Endothelial cell of umbilical vein (primary cell): ENCODE results near the gene NCS1. TPM values are rescaled to one million over a fixed set of nuclear protein-coding genes. Genes with fewer than 3 reads are reported as not detected.

ENCODE experiments used
- BruUV-seq: library from RNA; stranded (reverse); fragments of 400-500 nt; replicated peaks from 2 replicates; lab custom pipeline; 2021; lab: Mats Ljungman, UMichigan
- CTCF ChIA-PET: fragments of 300-600, 350-600 bp; sonication (Branson Sonifier 250); formaldehyde crosslinking; loops from one replicate; lab custom pipeline; 2021; ENCODE audit warnings: antibody characterized with exemption, inconsistent platforms; lab: Charles Lee
- POLR2A ChIA-PET: fragments of 300-600, 350-600 bp; sonication (Branson Sonifier 250); formaldehyde crosslinking; loops from one replicate; lab custom pipeline; 2021; ENCODE audit warnings: antibody characterized with exemption, inconsistent platforms; lab: Charles Lee
- DNase-seq: peaks from one replicate; pipeline ENCODE4 v3.0.0-alpha.2; 2011; ENCODE audit warnings: low read depth, low spot score
- FAIRE-seq: peaks from 2 replicates; lab custom pipeline; 2011; peaks lifted over from hg19 to GRCh38; lab: Jason Lieb, UNC
- H2AFZ ChIP-seq: 2 replicates; pipeline ENCODE4 v1.6.0; 2012; ENCODE audit warnings: low read depth, low read length, control low read depth, inconsistent platforms
- H3K27ac ChIP-seq: 2 replicates; pipeline ENCODE4 v1.5.1; 2011; ENCODE audit warnings: low read depth, mild to moderate bottlenecking, control low read depth, low read length, moderate library complexity; ENCODE audit not compliant: insufficient read depth
- H3K27me3 ChIP-seq, 2 experiments: 2 replicates each; pipeline versions ENCODE4 v1.6.0 to v1.6.1; 2011; ENCODE audit warnings: low read length in 2 of 2, mixed read lengths in 1 of 2; ENCODE audit not compliant: control insufficient read depth in 2 of 2, insufficient read depth in 2 of 2
- H3K36me3 ChIP-seq, 2 experiments: 2 replicates in 1 of 2; 3 replicates in 1 of 2; pipeline ENCODE4 v1.5.1; 2011; ENCODE audit warnings: low read length in 2 of 2, mild to moderate bottlenecking in 1 of 2, moderate library complexity in 1 of 2; ENCODE audit not compliant: control insufficient read depth in 2 of 2, insufficient read depth in 2 of 2; ENCODE audit errors: extremely low read depth in 1 of 2
- H3K4me1 ChIP-seq: 3 replicates; pipeline ENCODE4 v1.5.1; 2011; ENCODE audit warnings: mild to moderate bottlenecking, low read length; ENCODE audit not compliant: control insufficient read depth, insufficient read depth; ENCODE audit errors: extremely low read depth
- H3K4me2 ChIP-seq: 2 replicates; pipeline ENCODE4 v1.6.1; 2011; ENCODE audit warnings: low read length, control low read depth, mixed read lengths; ENCODE audit not compliant: insufficient read depth
- H3K4me3 ChIP-seq, 3 experiments: fragments of 200-600 bp in 1 of 3; sonication (generic), shearing (Covaris generic) in 1 of 3; replicated peaks in 1 of 3; 2 replicates each; pipeline ENCODE4 v1.5.1; 2011 to 2016; ENCODE audit warnings: control low read depth in 3 of 3, low read length in 3 of 3, mild to moderate bottlenecking in 2 of 3, inconsistent platforms in 1 of 3, low read depth in 1 of 3, moderate library complexity in 1 of 3; ENCODE audit not compliant: insufficient read depth in 1 of 3
- H3K79me2 ChIP-seq: 2 replicates; pipeline ENCODE4 v1.6.0; 2012; ENCODE audit warnings: low read length, inconsistent platforms; ENCODE audit not compliant: control insufficient read depth, insufficient read depth
- H3K9ac ChIP-seq: replicated peaks from 2 replicates; pipeline ENCODE3; 2011; ENCODE audit warnings: low read length, control low read depth; ENCODE audit not compliant: insufficient read depth; ENCODE audit errors: extremely low read depth
- H3K9me1 ChIP-seq: replicated peaks from 3 replicates; pipeline ENCODE4 v1.6.0; 2011; ENCODE audit warnings: mild to moderate bottlenecking, low read length; ENCODE audit not compliant: control insufficient read depth, insufficient read depth; ENCODE audit errors: extremely low read depth
- H3K9me3 ChIP-seq: replicated peaks from 2 replicates; pipeline ENCODE4 v1.5.1; 2012; ENCODE audit warnings: low read length, inconsistent platforms; ENCODE audit not compliant: control insufficient read depth, insufficient read depth
- H4K20me1 ChIP-seq: replicated peaks from 2 replicates; pipeline ENCODE3; 2011; ENCODE audit warnings: mild to moderate bottlenecking, low read length; ENCODE audit not compliant: control insufficient read depth, insufficient read depth; ENCODE audit errors: extremely low read depth
- EZH2 ChIP-seq: IDR thresholded peaks from 2 replicates; pipeline ENCODE4 v1.6.1; 2012; ENCODE audit warnings: borderline replicate concordance, low read depth, mild to moderate bottlenecking, moderate library complexity, low read length, inconsistent platforms; ENCODE audit not compliant: severe bottlenecking
- FOS ChIP-seq: IDR thresholded peaks from 2 replicates; pipeline ENCODE4 v1.6.1; 2011; ENCODE audit warnings: mild to moderate bottlenecking, low read length, moderate library complexity, borderline replicate concordance; ENCODE audit not compliant: insufficient read depth
- JUN ChIP-seq: IDR thresholded peaks from 2 replicates; pipeline ENCODE4 v1.6.1; 2011; ENCODE audit warnings: borderline replicate concordance, low read depth; ENCODE audit not compliant: insufficient read length, insufficient read depth
- POLR2AphosphoS5 ChIP-seq: IDR thresholded peaks from 2 replicates; pipeline ENCODE4 v1.6.1; 2012; ENCODE audit warnings: low read depth, mild to moderate bottlenecking, control low read depth, low read length, moderate library complexity; ENCODE audit not compliant: insufficient read depth
- dilution Hi-C: fragments of 300-500 bp; cut with MboI; formaldehyde crosslinking; loops from one replicate; pipeline ENCODE4 v1.15.0; 2019; ENCODE audit warnings: low sequenced_read_pairs; ENCODE audit not compliant: extremely low pct_ligation_motif_present
- intact Hi-C: fragments of 100-400 bp; cut with micrococcal nuclease; formaldehyde crosslinking; loops from one replicate; pipeline ENCODE4 v1.10.0; 2022
- polyA plus RNA-seq, 4 experiments: library from polyadenylated mRNA; depleted of rRNA in 3 of 4; stranded (reverse) in 3 of 4; unstranded in 1 of 4; fragments of >200 nt; gene quantifications; 2 replicates each; pipeline versions ENCODE4 v1.2.1 to v1.2.3, GENCODE V29; 2011 to 2012; ENCODE audit warnings: missing spikeins in 1 of 4
- total RNA-seq: library from RNA; stranded (reverse); gene quantifications from 2 replicates; pipeline ENCODE4 v1.2.3, GENCODE V29; 2021
- TF ChIP-seq, protein P1 (sequence below): IDR thresholded peaks from 2 replicates; pipeline ENCODE4 v1.6.1; 2011; ENCODE audit not compliant: insufficient read depth, insufficient read length
- TF ChIP-seq, protein P2 (sequence below), 2 donors: IDR thresholded peaks; 1 replicate in 1 of 2; 2 replicates in 1 of 2; pipeline ENCODE4 v1.5.1; 2011; ENCODE audit warnings: low read length in 2 of 2, mild to moderate bottlenecking in 2 of 2, moderate library complexity in 2 of 2, control low read depth in 1 of 2, inconsistent platforms in 1 of 2, low read depth in 1 of 2; ENCODE audit not compliant: insufficient read depth in 1 of 2; ENCODE audit errors: extremely low read depth in 1 of 2

Gene NCS1
- total and polyA plus RNA-seq, 2 donors (not counting 3 experiments of a cell fraction or from before 2014, with no cell fraction given): 53.6 to 77.4 TPM

DNA sequence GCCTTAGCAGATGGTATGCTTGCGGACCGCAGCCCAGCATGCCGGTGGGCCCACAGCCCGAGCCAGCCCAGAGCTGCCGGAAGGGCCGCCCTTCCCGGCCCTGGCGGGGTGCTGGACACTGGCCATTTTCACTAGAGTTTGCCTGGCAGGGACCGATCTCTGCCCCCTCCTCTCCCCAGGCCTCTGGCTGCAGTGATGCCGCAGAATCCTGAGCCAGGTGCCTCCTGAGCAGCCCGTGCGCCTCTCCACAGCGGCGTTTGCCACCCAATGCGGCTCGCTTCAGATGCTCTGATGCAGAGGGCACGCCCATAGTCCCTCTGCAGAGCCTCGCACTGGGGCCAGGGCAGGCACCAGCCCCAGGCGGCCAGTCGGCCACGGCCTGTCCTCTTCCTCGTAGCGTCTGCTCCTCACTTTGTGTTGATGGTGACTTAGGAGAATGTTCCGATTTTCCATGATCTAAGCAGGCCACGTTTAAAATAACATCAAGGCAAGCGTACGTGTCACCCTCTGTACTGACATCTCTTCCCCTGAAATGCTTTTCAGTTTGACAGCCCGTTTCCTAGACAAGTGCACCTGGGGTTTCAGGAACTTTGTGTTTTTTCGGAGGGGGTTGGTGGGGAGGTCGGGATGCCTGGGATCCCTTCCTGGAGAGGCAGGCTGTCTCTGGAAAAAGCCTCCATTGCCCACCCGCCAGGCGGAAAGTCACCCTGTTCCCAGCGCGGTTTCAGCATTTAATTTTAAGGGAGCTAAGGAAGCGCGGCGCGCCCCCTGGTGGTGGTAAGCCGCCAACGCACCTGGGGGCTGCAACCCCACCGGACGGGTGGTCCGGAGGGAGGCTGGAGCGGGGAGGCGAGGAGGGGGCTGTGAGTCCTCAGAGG, 63.6 kb downstream of the NCS1 start:
- Histone ChIP-seq H3K9me1 (no peaks in the 10 kb centered on the region), H3K4me1 (peaks cover 8% of the 10 kb centered on the region), H3K9me3 (no peaks in the 10 kb centered on the region), H3K27ac (no peak overlapping the region), H4K20me1 (no peaks in the 10 kb centered on the region), H3K4me3 (no peak overlapping the region), H3K79me2 (no peaks in the 10 kb centered on the region), H3K36me3 (peaks cover 7 to 13% of the 10 kb centered on the region in 2 experiments), H3K27me3 (no peaks in the 10 kb centered on the region), H2AFZ (no peak overlapping the region), H3K4me2 (no peak overlapping the region), H3K9ac (no peak overlapping the region)
- TF ChIP-seq JUN (no peak), POLR2AphosphoS5 (peak; percentile 23), FOS (no peak), EZH2 (no peak)
- TF ChIP-seq, protein P1, sequence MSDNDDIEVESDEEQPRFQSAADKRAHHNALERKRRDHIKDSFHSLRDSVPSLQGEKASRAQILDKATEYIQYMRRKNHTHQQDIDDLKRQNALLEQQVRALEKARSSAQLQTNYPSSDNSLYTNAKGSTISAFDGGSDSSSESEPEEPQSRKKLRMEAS: no peak
- TF ChIP-seq, protein P2, sequence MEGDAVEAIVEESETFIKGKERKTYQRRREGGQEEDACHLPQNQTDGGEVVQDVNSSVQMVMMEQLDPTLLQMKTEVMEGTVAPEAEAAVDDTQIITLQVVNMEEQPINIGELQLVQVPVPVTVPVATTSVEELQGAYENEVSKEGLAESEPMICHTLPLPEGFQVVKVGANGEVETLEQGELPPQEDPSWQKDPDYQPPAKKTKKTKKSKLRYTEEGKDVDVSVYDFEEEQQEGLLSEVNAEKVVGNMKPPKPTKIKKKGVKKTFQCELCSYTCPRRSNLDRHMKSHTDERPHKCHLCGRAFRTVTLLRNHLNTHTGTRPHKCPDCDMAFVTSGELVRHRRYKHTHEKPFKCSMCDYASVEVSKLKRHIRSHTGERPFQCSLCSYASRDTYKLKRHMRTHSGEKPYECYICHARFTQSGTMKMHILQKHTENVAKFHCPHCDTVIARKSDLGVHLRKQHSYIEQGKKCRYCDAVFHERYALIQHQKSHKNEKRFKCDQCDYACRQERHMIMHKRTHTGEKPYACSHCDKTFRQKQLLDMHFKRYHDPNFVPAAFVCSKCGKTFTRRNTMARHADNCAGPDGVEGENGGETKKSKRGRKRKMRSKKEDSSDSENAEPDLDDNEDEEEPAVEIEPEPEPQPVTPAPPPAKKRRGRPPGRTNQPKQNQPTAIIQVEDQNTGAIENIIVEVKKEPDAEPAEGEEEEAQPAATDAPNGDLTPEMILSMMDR (IDR thresholded peaks at IDR 0.05; ENCODE audit: extremely low read depth in 1 of 2, insufficient read depth in 1 of 2, low read depth in 1 of 2, low read length in 2 of 2): peak; percentile 94 to 98
- DNase-seq: peak; percentile 49
- intact Hi-C loops: loop anchor here (1.0 to 10.0 kb wide), 3 partner anchors 108 to 351 kb away; no protein-coding TSS in a partner anchor
- CTCF ChIA-PET: interaction anchor here (0.6 to 3.2 kb wide), 45 partner anchors 9 to 498 kb away, joined by 3 to 54 read pairs (median 4); no protein-coding TSS in a partner anchor
- POLR2A ChIA-PET: no interaction called here
- BruUV-seq: TSS peak; percentile 30
- dilution Hi-C loops: no loop called here
- FAIRE-seq: peak; percentile 80
